Iris pigment epithelial cell (primary cell): ENCODE data around the gene COL13A1.
A peak's percentile ranks its signal among the peaks of the same experiment; 100 is the strongest.

Experiments used
- DNase-seq: peaks from one replicate; pipeline ENCODE4 v3.0.0-alpha.2; 2011; ENCODE audit warnings: low read depth

The COL13A1 gene

GRCh38 chr10:69885379-69886013 is 83.8 kb downstream of the COL13A1 start:
- peak; percentile 19 for DNase-seq

GRCh38 chr10:69888882-69889584 is 87.3 kb downstream of the COL13A1 start:
- DNase-seq: no peak

- no peak for DNase-seq
Measured at GRCh38 chr10:69890065-69890847, 88.5 kb downstream of the COL13A1 start.

- DNase-seq: no peak
Measured at GRCh38 chr10:69891057-69891617, 89.4 kb downstream of the COL13A1 start.

GRCh38 chr10:69892406-69892805 is 90.7 kb downstream of the COL13A1 start:
- no peak for DNase-seq

- peak; percentile 14 for DNase-seq
Measured at GRCh38 chr10:69892816-69893215, 91.1 kb downstream of the COL13A1 start.

GRCh38 chr10:69893271-69893900 is 91.7 kb downstream of the COL13A1 start:
- no peak for DNase-seq

- no peak for DNase-seq
Measured at GRCh38 chr10:69894156-69894555, 92.5 kb downstream of the COL13A1 start.

GRCh38 chr10:69895759-69896158 is 94.1 kb downstream of the COL13A1 start:
- peak; percentile 60 for DNase-seq

- peak; percentile 4 for DNase-seq
Measured at GRCh38 chr10:69896606-69897231, 95.0 kb downstream of the COL13A1 start.

GRCh38 chr10:69897432-69897831 is 95.7 kb downstream of the COL13A1 start:
- DNase-seq: no peak

GRCh38 chr10:69897999-69898398 is 96.3 kb downstream of the COL13A1 start:
- DNase-seq: no peak

GRCh38 chr10:69898524-69898923 is 96.8 kb downstream of the COL13A1 start:
- no peak for DNase-seq

GRCh38 chr10:69898941-69899340 is 97.2 kb downstream of the COL13A1 start:
- DNase-seq: no peak

GRCh38 chr10:69899727-69900595 is 98.3 kb downstream of the COL13A1 start:
- DNase-seq: no peak

GRCh38 chr10:69901022-69901421 is 99.3 kb downstream of the COL13A1 start:
- no peak for DNase-seq

GRCh38 chr10:69901628-69902505 is 100.2 kb downstream of the COL13A1 start:
- DNase-seq: peak; percentile 54

- DNase-seq: no peak
Measured at GRCh38 chr10:69902835-69903535, 101.3 kb downstream of the COL13A1 start.

GRCh38 chr10:69904533-69904932 is 102.8 kb downstream of the COL13A1 start:
- no peak for DNase-seq
